NCI-H748 (cell line): Measurements from ENCODE around the gene SUFU.
"Not testable (repeated sequence)": the region's sequence is repeated elsewhere in the genome, so short reads cannot be mapped to it uniquely, and the experiment has no call there.

Experiments
- DNase-seq: peaks from one replicate; lab custom pipeline; 2025; ENCODE audit not compliant: unreplicated experiment; lab: John Stamatoyannopoulos, UW

The SUFU gene

DNA sequence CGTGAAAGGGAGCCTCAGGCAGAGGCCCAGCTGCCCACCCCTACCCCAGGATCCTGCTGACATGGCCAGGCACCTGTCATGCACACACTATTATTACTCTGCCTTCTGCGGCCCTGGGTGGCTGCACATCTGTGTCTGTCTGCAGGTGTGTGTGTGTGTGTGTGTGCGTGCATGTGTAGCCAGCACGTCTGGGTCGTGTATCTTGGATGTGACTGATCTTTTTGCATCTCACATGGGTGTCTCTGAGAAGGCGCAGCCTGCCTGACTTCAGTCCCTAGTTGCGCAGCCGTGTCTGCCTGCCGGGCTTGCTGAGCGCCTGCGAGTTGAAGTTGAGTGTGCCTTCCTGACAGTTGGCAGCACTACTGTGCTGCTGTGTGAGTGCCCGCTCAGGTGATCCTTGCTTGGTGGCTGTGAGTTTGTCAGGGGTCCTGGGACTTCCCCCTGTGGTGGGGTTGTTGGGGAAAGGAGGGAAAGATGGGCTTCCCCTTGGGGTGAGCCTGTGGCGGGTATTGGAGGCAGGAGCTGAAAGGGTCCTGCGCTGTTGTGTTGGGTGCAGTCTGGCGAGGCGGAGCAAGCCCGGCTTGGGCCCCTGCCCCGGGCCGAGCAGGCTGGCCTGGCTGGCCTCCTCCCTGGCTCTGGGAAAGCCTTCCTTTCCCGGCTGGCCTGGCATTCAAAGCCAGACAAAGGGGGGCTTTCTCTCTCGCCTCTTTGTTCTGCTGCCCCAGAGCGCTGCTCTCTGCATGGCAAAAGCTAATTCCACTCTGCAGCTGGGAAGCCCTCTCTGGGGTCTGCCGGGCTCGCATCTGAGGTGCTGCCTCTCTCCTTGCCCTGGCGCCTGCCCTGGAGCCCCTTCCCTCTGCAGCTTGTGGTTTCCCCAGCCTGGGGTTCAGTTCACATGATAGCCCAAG, 145.4 kb downstream of the SUFU start:
- DNase-seq: no peak

DNA sequence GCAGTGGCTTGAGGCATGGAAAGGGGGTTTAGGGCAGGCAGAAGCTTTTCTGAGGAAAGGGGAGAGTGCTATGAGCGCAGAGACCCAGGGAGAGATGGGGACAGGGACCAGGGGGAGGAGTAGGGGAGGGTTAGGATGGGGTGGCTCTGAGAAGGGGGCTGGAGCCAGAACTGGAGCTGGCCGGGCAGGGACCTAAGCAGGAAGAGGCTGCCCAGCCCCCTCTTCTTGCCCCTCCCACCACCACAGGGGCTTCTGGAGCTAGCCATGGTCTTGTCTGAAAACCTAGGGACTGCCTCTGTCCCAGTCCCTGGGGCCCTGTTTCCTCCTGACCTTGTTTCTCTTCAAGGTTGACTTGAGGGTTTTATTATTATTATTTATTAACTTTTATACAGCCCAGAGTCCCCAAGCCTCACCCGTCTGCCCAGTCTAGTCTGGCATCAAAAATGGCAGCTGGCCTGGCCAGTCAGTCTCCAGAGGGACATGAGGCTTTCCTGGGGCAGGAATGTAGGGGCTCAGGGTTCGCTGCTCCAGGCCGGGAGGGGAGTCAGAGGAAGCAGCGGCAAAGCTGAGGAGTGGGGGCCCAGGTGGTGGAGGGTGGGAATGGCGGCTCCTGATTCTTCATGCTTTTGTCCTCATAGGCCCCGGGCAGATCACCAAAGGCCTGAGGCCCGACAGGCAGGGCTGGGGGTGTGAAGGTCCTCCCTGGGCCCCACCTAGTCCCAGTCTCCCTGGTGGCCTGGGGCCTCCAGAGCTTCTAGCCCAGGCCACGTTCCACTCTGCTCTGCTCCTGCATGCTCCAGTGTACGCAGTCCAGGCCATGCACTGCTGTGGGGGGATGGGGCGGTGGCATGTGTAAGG, 146.3 kb downstream of the SUFU start:
- DNase-seq: no peak

DNA sequence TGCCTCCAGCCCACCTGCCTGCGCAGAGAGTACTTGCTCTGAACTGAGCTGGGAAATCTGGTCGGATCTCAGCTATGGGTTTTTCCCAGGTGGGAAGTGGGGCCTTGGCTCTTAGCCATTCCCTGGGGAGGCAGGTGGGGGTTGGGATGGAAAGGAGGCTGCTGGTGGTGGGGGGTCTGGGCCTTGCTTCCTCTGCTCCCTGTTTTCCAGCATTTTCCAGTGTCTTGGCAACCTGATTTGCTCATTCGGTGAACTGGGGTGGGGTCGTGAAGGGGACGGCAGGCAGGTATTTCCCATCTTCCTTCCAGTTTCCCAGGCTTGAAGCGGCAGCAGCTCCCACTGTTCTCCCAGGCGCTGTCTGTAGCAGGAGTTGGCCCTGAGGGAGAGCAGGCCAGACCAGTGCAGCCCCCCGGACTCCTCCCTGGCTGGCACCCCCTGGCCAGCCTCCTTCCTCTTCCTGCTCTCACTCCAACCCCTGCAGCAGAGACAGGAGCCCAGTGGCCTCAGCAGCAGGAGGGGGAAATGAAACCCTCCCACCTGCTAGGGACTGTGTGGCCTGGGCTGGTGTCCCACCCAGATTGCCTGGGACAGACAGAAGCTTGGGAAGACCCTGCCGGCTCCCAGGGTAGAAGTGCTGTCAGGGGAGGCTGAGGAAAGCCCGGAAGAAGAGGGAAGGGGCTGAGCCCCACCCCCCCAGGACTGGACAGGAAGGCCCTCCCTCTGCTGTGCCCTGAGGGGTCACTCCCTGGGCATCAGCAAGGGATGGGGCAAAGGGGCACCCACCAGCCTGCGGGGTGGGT, 147.1 kb downstream of the SUFU start:
- DNase-seq: no peak

DNA sequence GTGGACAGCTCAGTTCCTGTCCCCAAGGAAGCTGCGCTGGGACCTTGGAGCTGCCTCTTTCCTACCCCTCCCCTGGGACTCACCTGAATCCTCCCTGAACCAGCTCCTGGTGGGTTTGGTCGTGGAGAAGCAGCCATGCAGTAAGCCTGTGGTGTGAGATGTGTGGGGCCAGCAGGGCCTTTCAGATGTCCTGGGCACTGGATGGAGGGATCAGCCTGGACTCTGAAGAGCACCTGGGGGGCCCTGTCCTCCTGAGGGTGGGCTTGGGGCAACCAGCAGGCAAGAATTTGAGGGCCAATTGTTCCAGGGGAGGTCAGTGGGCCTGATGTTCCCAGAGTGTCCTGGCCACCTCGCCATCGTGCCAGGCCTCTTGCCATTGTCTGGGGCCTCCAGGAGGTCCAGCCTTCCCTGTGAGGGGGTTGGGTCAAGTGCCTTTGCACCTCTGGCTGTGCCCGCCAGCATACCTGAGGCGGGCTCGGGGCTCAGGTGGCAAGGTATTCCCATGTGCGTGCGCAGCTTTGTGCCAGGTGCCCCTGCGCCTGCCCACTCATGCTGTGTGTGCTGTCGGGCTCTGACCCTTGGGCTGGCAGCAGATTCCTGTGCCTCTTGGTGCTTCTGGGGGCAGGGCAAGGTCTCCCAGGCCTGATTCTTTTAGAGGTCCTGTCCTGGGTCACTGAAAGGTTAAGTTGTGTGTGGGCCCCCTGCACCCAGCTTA, 147.8 kb downstream of the SUFU start:
- no peak for DNase-seq

DNA sequence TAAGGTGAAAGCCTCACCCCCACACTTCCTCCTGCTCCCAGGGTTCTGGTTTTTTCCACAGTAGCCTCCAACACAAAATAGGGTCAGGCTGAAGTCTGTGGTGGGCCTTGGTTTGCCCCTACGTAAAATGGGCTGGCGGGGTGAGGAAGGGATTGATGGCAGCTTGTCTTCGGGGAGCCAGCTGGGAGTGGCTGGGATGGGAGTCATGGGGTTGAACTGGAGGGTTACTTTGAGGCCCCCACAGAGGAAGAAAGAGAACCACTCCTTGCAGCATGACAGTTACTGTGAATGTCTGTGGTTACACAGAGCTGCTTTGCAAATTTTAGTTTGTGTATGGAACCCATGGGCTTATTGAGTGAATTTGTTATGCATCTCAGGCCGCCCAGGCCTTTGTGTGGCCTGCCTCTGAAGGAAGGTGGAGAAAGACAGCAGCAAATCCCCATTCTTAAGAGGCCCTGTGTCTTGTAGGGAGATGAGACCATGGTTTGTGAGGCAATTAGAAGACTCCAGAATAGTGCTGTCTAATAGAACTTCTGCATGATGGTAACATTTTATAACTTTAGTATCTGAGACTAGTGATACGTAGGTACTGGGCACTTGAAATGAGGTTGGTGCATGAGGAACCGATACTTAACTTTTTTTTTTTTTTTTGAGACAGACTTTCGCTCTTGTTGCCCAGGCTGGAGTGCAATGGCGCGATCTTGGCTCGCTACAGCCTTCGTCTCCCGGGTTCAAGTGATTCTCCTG, 148.6 kb downstream of the SUFU start:
- DNase-seq: no peak

DNA sequence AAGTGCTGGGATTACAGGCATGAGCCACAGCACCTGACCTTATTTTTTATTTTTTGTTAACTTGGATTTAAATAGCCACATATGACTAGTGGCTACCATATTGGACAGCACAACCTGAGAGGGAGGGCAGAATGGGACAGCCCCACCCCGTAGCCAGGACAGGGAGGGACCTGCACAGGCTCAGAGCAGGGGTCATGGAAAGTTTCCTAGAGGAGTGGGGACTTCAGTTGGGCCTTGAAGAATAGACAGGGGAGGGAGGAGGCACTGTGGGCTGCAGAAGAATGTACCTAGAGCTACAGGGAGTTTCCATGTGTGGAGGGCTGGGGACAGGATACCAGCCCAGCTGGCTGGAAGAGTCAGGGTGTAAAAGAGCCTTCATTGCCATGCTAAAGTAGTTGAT, 149.3 kb downstream of the SUFU start:
- no peak for DNase-seq

DNA sequence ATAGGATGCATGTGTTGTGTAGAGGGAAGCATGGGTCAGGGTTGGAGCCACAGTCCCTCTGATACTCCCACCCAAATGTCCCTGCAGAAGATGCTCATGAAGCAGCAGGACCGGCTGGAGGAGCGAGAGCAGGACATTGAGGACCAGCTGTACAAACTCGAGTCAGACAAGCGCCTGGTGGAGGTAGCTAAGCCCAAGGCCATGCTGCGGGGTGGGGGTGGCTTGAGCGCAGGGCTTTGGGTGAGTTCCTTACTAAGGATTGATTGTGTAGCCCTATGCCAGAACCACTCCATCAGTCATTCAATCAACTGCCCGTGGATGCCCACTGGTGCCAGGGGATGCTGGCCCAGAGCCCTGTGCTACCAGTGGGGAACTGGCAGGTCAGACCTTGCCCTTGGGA, 150.8 kb downstream of the SUFU start:
- DNase-seq: no peak

DNA sequence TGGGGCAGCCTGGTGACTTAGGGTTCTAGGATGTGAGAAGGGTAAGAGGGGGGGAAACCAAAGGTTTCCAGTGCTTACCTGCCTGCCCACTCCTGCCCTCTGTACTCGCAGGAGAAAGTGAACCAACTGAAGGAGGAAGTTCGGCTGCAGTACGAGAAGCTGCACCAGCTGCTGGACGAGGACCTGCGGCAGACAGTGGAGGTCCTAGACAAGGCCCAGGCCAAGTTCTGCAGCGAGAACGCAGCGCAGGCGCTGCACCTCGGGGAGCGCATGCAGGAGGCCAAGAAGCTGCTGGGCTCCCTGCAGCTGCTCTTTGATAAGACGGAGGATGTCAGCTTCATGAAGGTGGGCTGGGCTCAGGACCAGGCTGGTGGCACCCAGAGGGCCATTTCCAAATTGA, 151.2 kb downstream of the SUFU start:
- no peak for DNase-seq

DNA sequence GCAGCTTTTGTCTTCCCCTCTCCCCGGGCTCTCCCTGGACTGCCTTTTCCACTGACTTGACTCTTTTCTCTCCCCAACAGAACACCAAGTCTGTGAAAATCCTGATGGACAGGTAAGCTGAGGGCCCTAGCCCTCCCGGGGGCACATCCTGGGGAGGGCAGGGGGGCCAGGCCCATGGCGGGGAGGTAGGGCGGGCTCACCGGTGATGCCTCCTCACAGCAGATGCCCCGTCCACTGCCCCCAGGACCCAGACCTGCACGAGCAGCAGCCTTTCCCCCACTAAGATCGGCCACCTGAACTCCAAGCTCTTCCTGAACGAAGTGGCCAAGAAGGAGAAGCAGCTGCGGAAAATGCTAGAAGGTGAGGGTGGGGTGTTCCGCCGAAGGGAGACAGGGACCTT, 152.3 kb downstream of the SUFU start:
- no peak for DNase-seq

DNA sequence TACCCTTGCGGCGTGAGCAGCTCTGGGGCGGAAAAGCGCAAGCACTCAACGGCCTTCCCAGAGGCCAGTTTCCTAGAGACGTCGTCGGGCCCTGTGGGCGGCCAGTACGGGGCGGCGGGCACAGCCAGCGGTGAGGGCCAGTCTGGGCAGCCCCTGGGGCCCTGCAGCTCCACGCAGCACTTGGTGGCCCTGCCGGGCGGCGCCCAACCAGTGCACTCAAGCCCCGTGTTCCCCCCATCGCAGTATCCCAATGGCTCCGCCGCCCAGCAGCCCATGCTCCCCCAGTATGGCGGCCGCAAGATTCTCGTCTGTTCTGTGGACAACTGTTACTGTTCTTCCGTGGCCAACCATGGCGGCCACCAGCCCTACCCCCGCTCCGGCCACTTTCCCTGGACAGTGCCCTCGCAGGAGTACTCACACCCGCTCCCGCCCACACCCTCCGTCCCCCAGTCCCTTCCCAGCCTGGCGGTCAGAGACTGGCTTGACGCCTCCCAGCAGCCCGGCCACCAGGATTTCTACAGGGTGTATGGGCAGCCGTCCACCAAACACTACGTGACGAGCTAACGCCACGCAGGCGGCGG, 153.1 kb downstream of the SUFU start:
- DNase-seq: no peak

DNA sequence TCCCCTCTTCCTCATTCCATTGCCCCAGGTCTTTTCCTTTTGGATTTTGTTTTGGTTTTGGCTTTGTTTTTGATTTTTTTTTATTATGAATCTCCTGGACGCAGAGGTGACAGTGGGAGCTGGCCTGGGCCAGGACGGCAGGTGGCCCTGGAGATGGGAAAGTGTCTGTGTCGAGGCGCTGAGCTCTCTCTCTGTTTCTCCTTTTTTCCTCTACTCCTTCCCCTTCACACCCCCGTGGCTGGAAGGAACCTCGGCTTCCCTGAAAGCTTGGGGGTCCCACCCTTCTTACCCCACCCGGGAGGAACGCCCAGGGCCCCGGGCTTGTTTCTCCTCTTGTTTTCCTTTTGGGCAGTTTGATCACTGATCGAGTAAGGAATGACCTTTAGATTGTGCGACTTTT, 153.7 kb downstream of the SUFU start:
- DNase-seq: no peak

DNA sequence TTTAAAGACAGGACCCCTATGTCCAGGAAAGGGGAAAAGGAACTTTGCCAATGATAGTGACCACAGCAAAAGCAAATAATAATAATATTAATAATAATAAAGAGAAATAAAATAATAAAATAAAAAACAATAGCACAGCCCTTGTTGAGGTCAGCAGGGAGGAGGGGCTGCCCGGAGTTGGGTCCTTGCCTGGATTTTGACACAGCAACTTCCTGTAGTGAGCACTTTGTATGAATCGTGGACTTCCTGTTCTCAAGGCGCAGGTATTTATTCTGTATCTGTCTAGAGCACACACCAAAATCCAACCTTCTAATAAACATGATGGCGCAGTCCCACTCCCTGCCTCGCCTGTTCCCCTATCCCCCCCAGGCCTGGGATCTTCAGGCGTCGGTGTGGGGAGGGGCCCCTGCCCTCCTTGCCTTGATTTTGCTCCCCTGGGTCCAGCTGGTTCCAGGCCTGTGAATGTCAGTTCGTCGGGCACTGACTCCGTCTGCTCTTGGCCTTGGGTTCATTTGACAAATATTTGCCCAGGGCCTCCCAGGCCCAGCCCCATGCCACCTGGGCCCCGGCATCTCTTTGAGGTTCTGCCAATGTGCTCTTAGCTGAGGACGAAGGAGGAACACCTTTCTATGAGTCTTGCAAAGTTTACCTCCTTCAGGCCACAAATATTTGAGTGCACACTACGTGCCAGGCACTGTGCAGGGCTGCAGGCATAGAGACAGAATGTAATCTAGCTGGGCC, 154.4 kb downstream of the SUFU start:
- DNase-seq: no peak

DNA sequence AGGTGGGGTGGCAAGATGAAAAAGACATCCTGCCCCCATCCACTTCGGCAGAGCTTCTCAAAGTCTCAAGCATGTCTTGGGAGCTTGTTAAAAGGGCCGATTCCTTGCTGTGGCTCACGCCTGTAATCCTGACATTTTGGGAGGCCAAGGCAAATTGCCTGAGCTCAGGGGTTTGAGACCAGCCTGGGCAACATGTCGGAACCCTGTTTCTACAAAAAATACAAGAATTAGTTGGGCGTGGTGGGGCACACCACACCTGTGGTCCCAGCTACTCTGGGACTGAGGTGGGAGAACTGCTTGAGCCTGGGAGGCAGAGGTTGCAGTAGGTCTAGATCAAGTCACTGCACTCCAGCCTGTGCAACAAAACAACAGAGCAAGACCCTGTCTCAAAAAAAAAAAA, 155.0 kb downstream of the SUFU start:
- no peak for DNase-seq

DNA sequence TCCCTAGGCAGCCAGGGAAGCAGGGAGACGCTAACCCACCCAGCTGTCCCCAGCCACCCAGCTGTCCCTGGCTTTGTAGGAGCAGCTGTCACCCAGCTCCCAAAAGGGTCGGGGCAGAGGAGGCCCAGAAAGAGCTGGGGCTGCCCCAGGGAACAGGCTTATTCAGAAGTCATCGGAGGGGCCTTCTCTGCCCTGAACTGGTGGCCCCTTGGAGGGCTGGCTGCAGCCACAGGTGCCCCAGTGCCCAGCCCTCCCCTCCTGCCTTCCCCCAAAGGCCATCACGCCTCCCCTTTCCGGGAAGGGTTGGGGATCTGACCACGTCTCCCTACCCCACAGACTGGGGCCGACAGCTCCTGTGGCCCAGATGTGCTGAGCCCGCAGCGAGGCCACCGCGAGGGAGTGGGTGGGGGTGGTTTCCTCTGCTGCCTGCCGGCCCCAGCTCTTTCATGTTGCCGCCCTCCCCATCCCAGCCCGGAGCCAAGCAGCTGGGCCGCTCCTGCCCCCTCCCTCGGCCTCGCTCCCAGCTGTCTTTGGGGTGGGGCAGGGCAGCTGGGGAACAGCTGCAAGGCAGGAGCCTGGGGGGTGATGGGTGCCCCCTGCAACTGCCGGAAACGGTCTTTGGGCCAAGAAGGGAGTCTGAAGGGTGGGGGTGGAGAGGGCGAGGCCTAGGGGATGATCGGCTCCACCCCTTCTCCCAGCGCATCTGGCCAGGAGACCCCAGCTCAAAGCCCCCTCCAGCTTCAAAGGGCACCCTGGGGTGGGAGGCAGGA, 157.3 kb downstream of the SUFU start:
- peak; percentile 7 for DNase-seq

DNA sequence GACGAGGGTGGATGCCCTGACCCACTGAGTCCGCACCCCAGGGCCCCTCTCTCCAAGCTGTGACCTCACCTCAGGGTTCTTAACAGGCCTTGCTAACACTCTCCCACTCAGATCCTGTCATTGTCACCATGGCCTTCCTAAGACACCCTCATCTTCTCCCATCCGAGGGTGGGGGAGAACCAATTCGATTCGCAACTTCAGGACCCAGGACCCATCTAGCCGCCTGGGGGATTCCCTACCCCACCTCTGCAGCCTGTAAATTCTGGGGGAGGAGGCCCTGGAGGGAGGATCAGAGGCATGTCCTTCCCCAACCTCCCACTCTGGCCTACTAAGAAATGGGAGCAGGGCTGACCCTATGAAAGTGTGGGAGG, 157.9 kb downstream of the SUFU start:
- no peak for DNase-seq

DNA sequence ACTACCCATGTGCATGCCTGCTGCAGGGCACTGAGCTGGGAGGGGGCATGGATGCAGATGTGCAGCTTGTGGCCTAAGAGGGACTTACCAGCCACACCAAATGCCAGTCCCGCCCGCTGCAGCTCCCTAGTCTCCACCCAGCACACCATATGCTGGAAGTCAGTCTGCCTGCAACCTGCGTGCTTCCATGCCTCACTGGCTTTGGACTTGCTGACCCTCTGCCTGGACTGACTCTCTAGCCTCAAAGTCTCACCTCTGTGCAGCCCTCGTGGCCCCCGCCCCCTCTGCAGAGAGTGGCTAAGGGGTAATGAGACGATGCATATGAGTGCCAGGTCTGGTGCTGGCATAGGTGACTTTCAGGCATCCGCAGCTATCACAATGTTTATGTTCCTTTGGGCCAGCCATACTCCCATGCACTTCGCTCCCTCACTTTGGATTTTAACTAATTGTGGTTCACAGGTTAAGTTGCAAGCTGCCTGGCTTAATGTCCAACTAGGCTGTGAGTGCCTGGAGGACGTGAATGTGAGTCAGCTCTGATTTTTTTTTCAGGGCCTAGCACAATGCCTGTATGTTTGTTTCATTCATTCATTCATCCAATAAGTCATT, 162.2 kb downstream of the SUFU start:
- no peak for DNase-seq

DNA sequence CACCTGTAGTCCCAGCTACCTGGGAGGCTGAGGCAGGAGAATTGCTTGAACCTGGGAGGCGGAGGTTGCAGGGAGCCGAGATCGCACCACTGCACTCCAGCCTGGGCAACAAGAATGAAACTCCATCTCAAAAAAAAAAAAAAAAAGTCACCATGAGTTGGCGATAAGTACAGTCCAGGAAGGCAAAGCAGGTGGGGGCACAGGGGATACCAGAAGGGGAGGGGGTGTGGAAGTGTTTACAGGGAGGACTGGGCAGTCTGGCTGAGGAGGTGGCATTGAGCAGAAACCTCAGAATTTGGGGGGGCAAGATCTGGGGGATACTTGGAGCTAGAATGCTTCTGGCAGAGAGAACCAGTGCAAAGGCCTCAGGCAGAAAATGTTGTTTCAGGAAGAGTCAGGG, 163.6 kb downstream of the SUFU start:
- not testable (repeated sequence) for DNase-seq
